Measurements from ENCODE around the gene TUBGCP6. TPM values are rescaled to one million over a fixed set of nuclear protein-coding genes. Genes with fewer than 3 reads are reported as not detected.
"Not testable (repeated sequence)": the region's sequence is repeated elsewhere in the genome, so short reads cannot be mapped to it uniquely, and the experiment has no call there.

Gene TUBGCP6
- polyA plus RNA-seq, 1 donor: 38.5 TPM

- peaks cover 32% of the 10 kb centered on the region for H3K27me3 ChIP-seq (ENCODE audit: control insufficient read depth, insufficient read depth, low read length)
- no peak overlapping the region for H3K27ac ChIP-seq (ENCODE audit: low read length)
- H3K36me3 ChIP-seq (ENCODE audit: control insufficient read depth, insufficient read depth, low read length): no peaks in the 10 kb centered on the region
- H3K4me3 ChIP-seq (ENCODE audit: low read length): no peak overlapping the region
- WGBS (ENCODE audit: insufficient coverage, low lambda C conversion rate): no CpG with 5 or more reads among the region's 36 CpGs
- peaks cover 13% of the 10 kb centered on the region for H3K4me1 ChIP-seq (ENCODE audit: control insufficient read depth, insufficient read depth, low read length)
- H3K9me3 ChIP-seq (ENCODE audit: control insufficient read depth, low read depth, low read length): peaks cover 13% of the 10 kb centered on the region
- DNase-seq: no peak
Measured at GRCh38 chr22:50169181-50169759, 75.6 kb downstream of the TUBGCP6 start.

GRCh38 chr22:50168490-50169180, 76.2 kb downstream of the TUBGCP6 start:
- no CpG with 5 or more reads among the region's 5 CpGs for WGBS (ENCODE audit: insufficient coverage, low lambda C conversion rate)
- Histone ChIP-seq H3K9me3 (ENCODE audit: control insufficient read depth, low read depth, low read length) (peaks cover 13% of the 10 kb centered on the region), H3K4me1 (ENCODE audit: control insufficient read depth, insufficient read depth, low read length) (peaks cover 13% of the 10 kb centered on the region), H3K27me3 (ENCODE audit: control insufficient read depth, insufficient read depth, low read length) (peaks cover 32% of the 10 kb centered on the region)
- not testable (repeated sequence) for H3K36me3 ChIP-seq (ENCODE audit: control insufficient read depth, insufficient read depth, low read length); DNase-seq; H3K27ac ChIP-seq (ENCODE audit: low read length); H3K4me3 ChIP-seq (ENCODE audit: low read length)

- no peak for DNase-seq
- no CpG with 5 or more reads among the region's 11 CpGs for WGBS (ENCODE audit: insufficient coverage, low lambda C conversion rate)
- H3K4me3 ChIP-seq (ENCODE audit: low read length): no peak overlapping the region
- peaks cover 32% of the 10 kb centered on the region for H3K27me3 ChIP-seq (ENCODE audit: control insufficient read depth, insufficient read depth, low read length)
- H3K36me3 ChIP-seq (ENCODE audit: control insufficient read depth, insufficient read depth, low read length): no peaks in the 10 kb centered on the region
- no peak overlapping the region for H3K27ac ChIP-seq (ENCODE audit: low read length)
- H3K9me3 ChIP-seq (ENCODE audit: control insufficient read depth, low read depth, low read length): peaks cover 13% of the 10 kb centered on the region
- H3K4me1 ChIP-seq (ENCODE audit: control insufficient read depth, insufficient read depth, low read length): peaks cover 13% of the 10 kb centered on the region
Measured at GRCh38 chr22:50167689-50168489, 76.9 kb downstream of the TUBGCP6 start.

Other genes with a start within 250 kb of the TUBGCP6 start
- 0.31 TPM for gene IL17REL, start 232.3 kb downstream of the TUBGCP6 start, polyA plus RNA-seq
- not detected for gene TTLL8, start 186.7 kb downstream of the TUBGCP6 start, polyA plus RNA-seq
- 0.57 TPM for gene MLC1, start 159.6 kb downstream of the TUBGCP6 start, polyA plus RNA-seq
- 2.3 TPM for gene MOV10L1, start 155.0 kb downstream of the TUBGCP6 start, polyA plus RNA-seq
- 0.55 TPM for gene PANX2, start 74.3 kb downstream of the TUBGCP6 start, polyA plus RNA-seq
- 41.3 TPM for gene TRABD, start 59.1 kb downstream of the TUBGCP6 start, polyA plus RNA-seq
- 44.4 TPM for gene SELENOO, start 44.0 kb downstream of the TUBGCP6 start, polyA plus RNA-seq
- gene HDAC10, start 6.2 kb upstream of the TUBGCP6 start, polyA plus RNA-seq: 55.5 TPM
- 7.6 TPM for gene MAPK12, start 16.7 kb upstream of the TUBGCP6 start, polyA plus RNA-seq
- 5.1 TPM for gene MAPK11, start 25.4 kb upstream of the TUBGCP6 start, polyA plus RNA-seq
- gene PLXNB2, start 62.6 kb upstream of the TUBGCP6 start, polyA plus RNA-seq: 65.0 TPM
- gene DENND6B, start 82.0 kb upstream of the TUBGCP6 start, polyA plus RNA-seq: 7.1 TPM
- 46.9 TPM for gene PPP6R2, start 98.3 kb upstream of the TUBGCP6 start, polyA plus RNA-seq
- 37.5 TPM for gene SBF1, start 230.0 kb upstream of the TUBGCP6 start, polyA plus RNA-seq
- gene ADM2, start 236.5 kb upstream of the TUBGCP6 start, polyA plus RNA-seq: 11.2 TPM
- 0.60 TPM for gene MIOX, start 241.8 kb upstream of the TUBGCP6 start, polyA plus RNA-seq